WTC11 (cell line): Measurements from ENCODE around the gene ADH1C. TPM values are rescaled to one million over a fixed set of nuclear protein-coding genes. Genes with fewer than 3 reads are reported as not detected.

ENCODE experiments used
- ATAC-seq: fragments of 200-7000 bp; cut with Tn5 transposase; 2 replicates; pipeline ENCODE4 v1.10.0; 2021; ENCODE audit warnings: mild to moderate bottlenecking, moderate library complexity
- CTCF ChIA-PET: fragments of 300-600 bp; sonication (Branson Sonifier 250); formaldehyde crosslinking; loops from one replicate; lab custom pipeline; 2021; ENCODE audit warnings: antibody characterized with exemption; lab: Charles Lee
- POLR2A ChIA-PET: fragments of 350-600 bp; sonication (Branson Sonifier 250); formaldehyde crosslinking; loops from one replicate; lab custom pipeline; 2021; ENCODE audit warnings: antibody characterized with exemption; lab: Charles Lee
- DNase-seq: peaks from one replicate; pipeline ENCODE4 v3.0.0; 2021; ENCODE audit warnings: low spot score
- H3K27ac Mint-ChIP-seq: 2 replicates; pipeline ENCODE4 v1.8.0; 2021; ENCODE audit warnings: mixed read lengths
- H3K27me3 Mint-ChIP-seq: 2 replicates; pipeline ENCODE4 v1.8.0; 2021; ENCODE audit warnings: low read depth, mild to moderate bottlenecking, moderate library complexity, mixed read lengths
- H3K36me3 Mint-ChIP-seq: 2 replicates; pipeline ENCODE4 v1.8.0; 2021; ENCODE audit warnings: mixed read lengths
- H3K4me1 Mint-ChIP-seq: 2 replicates; pipeline ENCODE4 v1.8.0; 2022; ENCODE audit warnings: mixed read lengths
- H3K4me3 Mint-ChIP-seq: 2 replicates; pipeline ENCODE4 v1.8.0; 2021; ENCODE audit warnings: mild to moderate bottlenecking, moderate library complexity, mixed read lengths
- H3K9me3 Mint-ChIP-seq: 2 replicates; pipeline ENCODE4 v1.8.0; 2021; ENCODE audit warnings: mixed read lengths
- CDX4 ChIP-seq: fragments of 250-450 bp; sonication (Bioruptor Pico); IDR thresholded peaks from 2 replicates; pipeline ENCODE4 v1.9.0; 2021; ENCODE audit warnings: moderate library complexity, mild to moderate bottlenecking, inconsistent platforms, borderline replicate concordance
- E2F5 ChIP-seq: sonication (generic); formaldehyde crosslinking; IDR thresholded peaks from 2 replicates; pipeline ENCODE4 v1.8.1; 2022; ENCODE audit warnings: mild to moderate bottlenecking, moderate library complexity, missing genetic modification reagents
- FOXP4 ChIP-seq: sonication (generic); formaldehyde crosslinking; IDR thresholded peaks from 2 replicates; pipeline ENCODE4 v1.8.0; 2022; ENCODE audit warnings: mild to moderate bottlenecking, missing genetic modification reagents
- IRF1 ChIP-seq: sonication (generic); formaldehyde crosslinking; IDR thresholded peaks from 2 replicates; pipeline ENCODE4 v1.8.0; 2023; ENCODE audit warnings: missing genetic modification reagents
- JAZF1 ChIP-seq: fragments of 250-450 bp; sonication (Bioruptor Pico); IDR thresholded peaks from 2 replicates; pipeline ENCODE4 v1.9.0; 2021; ENCODE audit warnings: moderate library complexity, mild to moderate bottlenecking, inconsistent platforms
- MXD4 ChIP-seq: fragments of 250-450 bp; sonication (Bioruptor Pico); IDR thresholded peaks from 2 replicates; pipeline ENCODE4 v1.8.0; 2021; ENCODE audit warnings: mild to moderate bottlenecking, moderate library complexity, borderline replicate concordance
- NFE2L1 ChIP-seq: sonication (generic); formaldehyde crosslinking; IDR thresholded peaks from 2 replicates; pipeline ENCODE4 v1.8.1; 2023; ENCODE audit warnings: missing genetic modification reagents
- NR1H2 ChIP-seq: sonication (generic); formaldehyde crosslinking; IDR thresholded peaks from 2 replicates; pipeline ENCODE4 v1.9.0; 2021; ENCODE audit warnings: mild to moderate bottlenecking, moderate library complexity, missing genetic modification reagents
- NR2C2 ChIP-seq: sonication (generic); formaldehyde crosslinking; IDR thresholded peaks from 2 replicates; pipeline ENCODE4 v1.8.0; 2022; ENCODE audit warnings: mild to moderate bottlenecking, missing genetic modification reagents
- RELA ChIP-seq: sonication (generic); formaldehyde crosslinking; IDR thresholded peaks from 2 replicates; pipeline ENCODE4 v1.8.1; 2022; ENCODE audit warnings: missing genetic modification reagents, mild to moderate bottlenecking, borderline replicate concordance
- SP1 ChIP-seq: sonication (generic); formaldehyde crosslinking; conservative IDR thresholded peaks from 2 replicates; pipeline ENCODE4 v1.8.1; 2022; ENCODE audit warnings: missing genetic modification reagents
- STAT6 ChIP-seq: sonication (generic); formaldehyde crosslinking; conservative IDR thresholded peaks from 2 replicates; pipeline ENCODE4 v1.8.1; 2023; ENCODE audit warnings: mild to moderate bottlenecking, low read depth, missing genetic modification reagents, moderate library complexity
- TCF7 ChIP-seq: sonication (generic); formaldehyde crosslinking; IDR thresholded peaks from 2 replicates; pipeline ENCODE4 v1.8.0; 2022; ENCODE audit warnings: mild to moderate bottlenecking, low read depth, missing genetic modification reagents, moderate library complexity
- USF2 ChIP-seq: sonication (generic); formaldehyde crosslinking; IDR thresholded peaks from 2 replicates; pipeline ENCODE4 v1.8.1; 2023; ENCODE audit warnings: mild to moderate bottlenecking, missing genetic modification reagents, moderate library complexity
- ZNF416 ChIP-seq: fragments of 250-450 bp; sonication (Bioruptor Pico); IDR thresholded peaks from 2 replicates; pipeline ENCODE4 v1.9.0; 2021; ENCODE audit warnings: mild to moderate bottlenecking, inconsistent platforms
- total RNA-seq: library from RNA; stranded (reverse); gene quantifications from 3 replicates; pipeline ENCODE4 v1.2.3, GENCODE V29; 2021

The ADH1C gene
- total RNA-seq, 1 experiment from 2014 or later: 0.22 TPM

GRCh38 chr4:99361899-99362275, 9.3 kb upstream of the ADH1C start (continued):
- TF ChIP-seq STAT6: no peak

- POLR2A ChIA-PET: no interaction called here
- Mint-ChIP-seq H3K9me3 (peaks cover 60% of the 10 kb centered on the region), H3K4me3 (no peak overlapping the region), H3K36me3 (peaks cover 28% of the 10 kb centered on the region), H3K4me1 (peaks cover 6% of the 10 kb centered on the region), H3K27me3 (no peaks in the 10 kb centered on the region), H3K27ac (no peak overlapping the region)
- DNase-seq (no peak), ATAC-seq (no peak)
- CTCF ChIA-PET: interaction anchor here (1.6 kb wide), 1 partner anchor 16 kb away, joined by 4 read pairs; no protein-coding TSS in a partner anchor
- TF ChIP-seq ZNF416 (CRISPR knock-in tag): no peak
- TF ChIP-seq SP1 (CRISPR knock-in tag): no peak
- TF ChIP-seq TCF7 (CRISPR knock-in tag): no peak
- no peak for TF ChIP-seq E2F5 (CRISPR knock-in tag)
- TF ChIP-seq NFE2L1: no peak
- TF ChIP-seq RELA (CRISPR knock-in tag): no peak
- TF ChIP-seq NR2C2 (CRISPR knock-in tag): no peak
- no peak for TF ChIP-seq CDX4 (CRISPR knock-in tag)
- no peak for TF ChIP-seq JAZF1 (CRISPR knock-in tag)
- TF ChIP-seq USF2 (CRISPR knock-in tag): no peak
- TF ChIP-seq IRF1 (CRISPR knock-in tag): no peak
- no peak for TF ChIP-seq MXD4 (CRISPR knock-in tag)
- no peak for TF ChIP-seq FOXP4 (CRISPR knock-in tag)
Measured at GRCh38 chr4:99361268-99361898, 8.8 kb upstream of the ADH1C start.

GRCh38 chr4:99359480-99360204, 7.1 kb upstream of the ADH1C start:
- CTCF ChIA-PET: interaction anchor here (1.6 kb wide), 1 partner anchor 18 kb away, joined by 4 read pairs; no protein-coding TSS in a partner anchor
- no peak for ATAC-seq
- DNase-seq: no peak
- TF ChIP-seq MXD4 (CRISPR knock-in tag): no peak
- TF ChIP-seq NR1H2 (CRISPR knock-in tag): no peak
- TF ChIP-seq, all 79 proteins: peak for 0
- H3K27ac Mint-ChIP-seq: no peak overlapping the region
- peaks cover 6% of the 10 kb centered on the region for H3K4me1 Mint-ChIP-seq
- peaks cover 63% of the 10 kb centered on the region for H3K9me3 Mint-ChIP-seq
- peaks cover 42% of the 10 kb centered on the region for H3K36me3 Mint-ChIP-seq
- H3K27me3 Mint-ChIP-seq: no peaks in the 10 kb centered on the region
- no peak overlapping the region for H3K4me3 Mint-ChIP-seq
- POLR2A ChIA-PET: no interaction called here
